SK-N-SH treated with all-trans-retinoic acid at 6 μM for 48 hours (cell line): Measurements from ENCODE around the gene TRIM69.

Experiments
- ATAC-seq: fragments of 200-7000 bp; cut with Tn5 transposase; 3 replicates; pipeline ENCODE4 v1.9.1; 2020; ENCODE audit warnings: mild to moderate bottlenecking, moderate library complexity
- ARNTL ChIP-seq: fragments of 450-650 bp; formaldehyde crosslinking; IDR thresholded peaks from 2 replicates; pipeline ENCODE4 v1.5.0; 2020; ENCODE audit warnings: low read depth, mild to moderate bottlenecking, moderate library complexity, borderline replicate concordance
- BACH2 ChIP-seq: fragments of 250-450 bp; sonication (Bioruptor Pico); IDR thresholded peaks from 2 replicates; pipeline ENCODE4 v1.9.0; 2021; ENCODE audit warnings: mild to moderate bottlenecking, borderline replicate concordance
- CSDC2 ChIP-seq: fragments of 250-450 bp; sonication (Bioruptor Pico); IDR thresholded peaks from 2 replicates; pipeline ENCODE4 v1.5.0; 2020; ENCODE audit warnings: mild to moderate bottlenecking, moderate library complexity
- ESRRG ChIP-seq: fragments of 250-450 bp; sonication (Bioruptor Pico); IDR thresholded peaks from 2 replicates; pipeline ENCODE4 v1.6.1; 2021; ENCODE audit warnings: mild to moderate bottlenecking
- GLIS3 ChIP-seq: fragments of 250-450 bp; sonication (Bioruptor Pico); IDR thresholded peaks from 2 replicates; pipeline ENCODE4 v1.5.0; 2020; ENCODE audit warnings: mild to moderate bottlenecking, moderate library complexity
- ISL1 ChIP-seq: fragments of 250-450 bp; sonication (Bioruptor Pico); IDR thresholded peaks from 2 replicates; pipeline ENCODE4 v2.1.2; 2022; ENCODE audit warnings: mild to moderate bottlenecking, moderate library complexity
- OSR1 ChIP-seq: fragments of 250-450 bp; sonication (Bioruptor Pico); IDR thresholded peaks from 2 replicates; pipeline ENCODE4 v1.8.0; 2022; ENCODE audit warnings: moderate library complexity, mild to moderate bottlenecking, inconsistent platforms
- PPARA ChIP-seq: fragments of 250-450 bp; sonication (Bioruptor Pico); IDR thresholded peaks from 2 replicates; pipeline ENCODE4 v1.5.0; 2020; ENCODE audit warnings: mild to moderate bottlenecking, borderline replicate concordance
- RARB ChIP-seq: fragments of 250-450 bp; sonication (Bioruptor Pico); IDR thresholded peaks from 2 replicates; pipeline ENCODE4 v1.8.0; 2021; ENCODE audit warnings: mild to moderate bottlenecking, moderate library complexity
- SNAI2 ChIP-seq: fragments of 250-450 bp; sonication (Bioruptor Pico); IDR thresholded peaks from 2 replicates; pipeline ENCODE4 v1.5.0; 2020; ENCODE audit warnings: mild to moderate bottlenecking, moderate library complexity
- TCF4 ChIP-seq: fragments of 250-450 bp; sonication (Bioruptor Pico); IDR thresholded peaks from 2 replicates; pipeline ENCODE4 v1.8.0; 2021; ENCODE audit warnings: mild to moderate bottlenecking, moderate library complexity, borderline replicate concordance
- TOX ChIP-seq: fragments of 250-450 bp; sonication (Bioruptor Pico); IDR thresholded peaks from 2 replicates; pipeline ENCODE4 v1.8.0; 2021; ENCODE audit warnings: mild to moderate bottlenecking, moderate library complexity, borderline replicate concordance
- ZC3H10 ChIP-seq: fragments of 250-450 bp; sonication (Bioruptor Pico); IDR thresholded peaks from 2 replicates; pipeline ENCODE4 v1.5.1; 2021; ENCODE audit warnings: mild to moderate bottlenecking, moderate library complexity
- ZFP3 ChIP-seq: fragments of 250-450 bp; sonication (Bioruptor Pico); IDR thresholded peaks from 2 replicates; pipeline ENCODE4 v1.5.0; 2020; ENCODE audit warnings: mild to moderate bottlenecking, moderate library complexity
- ZFP30 ChIP-seq: fragments of 450-650 bp; formaldehyde crosslinking; IDR thresholded peaks from 2 replicates; pipeline ENCODE4 v1.5.0; 2022; ENCODE audit warnings: mild to moderate bottlenecking, moderate library complexity
- ZNF565 ChIP-seq: fragments of 450-650 bp; formaldehyde crosslinking; conservative IDR thresholded peaks from 2 replicates; pipeline ENCODE4 v1.5.0; 2020; ENCODE audit warnings: low read depth, mild to moderate bottlenecking, moderate library complexity
- ZNF70 ChIP-seq: fragments of 450-650 bp; formaldehyde crosslinking; IDR thresholded peaks from 2 replicates; pipeline ENCODE4 v1.5.0; 2020; ENCODE audit warnings: mild to moderate bottlenecking, moderate library complexity
- ZNF8 ChIP-seq: fragments of 450-650 bp; formaldehyde crosslinking; IDR thresholded peaks from 2 replicates; pipeline ENCODE4 v1.5.0; 2020; ENCODE audit warnings: mild to moderate bottlenecking, moderate library complexity
- TF ChIP-seq, protein P1 (sequence below): fragments of 250-450 bp; sonication (Bioruptor Pico); IDR thresholded peaks from 2 replicates; pipeline ENCODE4 v1.5.0; 2020; ENCODE audit warnings: mild to moderate bottlenecking, moderate library complexity
- TF ChIP-seq, protein P2 (sequence below): fragments of 250-450 bp; sonication (Bioruptor Pico); IDR thresholded peaks from 2 replicates; pipeline ENCODE4 v1.5.1; 2020; ENCODE audit warnings: low read depth, mild to moderate bottlenecking, moderate library complexity
- TF ChIP-seq, protein P3 (sequence below): fragments of 250-450 bp; sonication (Bioruptor Pico); IDR thresholded peaks from 2 replicates; pipeline ENCODE4 v1.8.0; 2021; ENCODE audit warnings: low read depth, mild to moderate bottlenecking, moderate library complexity, borderline replicate concordance
- TF ChIP-seq, protein P4 (sequence below): fragments of 250-450 bp; sonication (Bioruptor Pico); IDR thresholded peaks from 2 replicates; pipeline ENCODE4 v1.8.0; 2020; ENCODE audit warnings: mild to moderate bottlenecking, moderate library complexity, borderline replicate concordance
- TF ChIP-seq, protein P5 (sequence below): fragments of 250-450 bp; sonication (Bioruptor Pico); IDR thresholded peaks from 2 replicates; pipeline ENCODE4 v1.5.1; 2021; ENCODE audit warnings: mild to moderate bottlenecking, moderate library complexity

TRIM69 gene

DNA sequence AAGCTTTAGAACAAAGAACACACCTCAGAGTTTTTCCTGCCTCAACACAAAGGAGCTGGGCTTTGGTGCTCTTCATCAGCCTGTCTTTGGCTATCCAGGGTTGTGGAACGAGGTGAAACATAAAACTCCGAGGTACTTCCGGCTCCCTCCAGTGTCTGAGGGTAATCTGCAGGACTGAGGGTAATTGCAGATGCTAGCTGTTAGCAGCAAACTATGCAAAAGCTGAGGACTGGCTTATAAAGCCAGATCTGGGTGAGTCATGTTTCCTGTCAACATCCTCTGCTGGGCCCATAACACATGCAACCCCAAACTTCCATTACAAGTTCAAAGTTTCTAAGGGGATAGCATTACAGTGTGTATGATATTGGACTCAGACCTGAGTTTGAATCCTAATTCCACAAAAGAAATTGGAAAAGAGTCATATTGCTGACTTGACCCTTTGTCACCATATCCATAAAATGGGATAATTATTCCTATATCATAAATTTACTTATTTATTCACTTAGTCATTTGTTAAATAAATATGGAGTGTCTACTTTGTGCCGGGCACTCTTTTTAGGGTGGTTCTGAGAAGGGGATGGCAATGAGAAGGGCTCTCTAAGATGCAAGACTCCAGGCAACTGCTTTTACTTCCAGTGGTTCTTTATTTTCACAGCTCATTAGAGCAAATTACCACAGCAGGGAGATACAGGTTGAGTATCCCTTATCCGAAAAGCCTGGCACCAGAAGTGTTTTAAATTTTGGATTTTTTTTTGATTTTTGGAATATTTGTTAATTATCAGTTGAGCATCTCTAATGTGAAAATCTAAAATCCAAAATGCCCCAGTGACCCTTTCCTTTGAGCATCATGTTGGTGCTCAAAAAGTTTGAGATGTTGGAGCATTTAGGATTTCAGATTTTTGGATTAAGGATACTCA, 9.5 kb upstream of the TRIM69 start:
- no peak for TF ChIP-seq PPARA
- TF ChIP-seq GLIS3: peak; percentile 99
- TF ChIP-seq, protein P1, sequence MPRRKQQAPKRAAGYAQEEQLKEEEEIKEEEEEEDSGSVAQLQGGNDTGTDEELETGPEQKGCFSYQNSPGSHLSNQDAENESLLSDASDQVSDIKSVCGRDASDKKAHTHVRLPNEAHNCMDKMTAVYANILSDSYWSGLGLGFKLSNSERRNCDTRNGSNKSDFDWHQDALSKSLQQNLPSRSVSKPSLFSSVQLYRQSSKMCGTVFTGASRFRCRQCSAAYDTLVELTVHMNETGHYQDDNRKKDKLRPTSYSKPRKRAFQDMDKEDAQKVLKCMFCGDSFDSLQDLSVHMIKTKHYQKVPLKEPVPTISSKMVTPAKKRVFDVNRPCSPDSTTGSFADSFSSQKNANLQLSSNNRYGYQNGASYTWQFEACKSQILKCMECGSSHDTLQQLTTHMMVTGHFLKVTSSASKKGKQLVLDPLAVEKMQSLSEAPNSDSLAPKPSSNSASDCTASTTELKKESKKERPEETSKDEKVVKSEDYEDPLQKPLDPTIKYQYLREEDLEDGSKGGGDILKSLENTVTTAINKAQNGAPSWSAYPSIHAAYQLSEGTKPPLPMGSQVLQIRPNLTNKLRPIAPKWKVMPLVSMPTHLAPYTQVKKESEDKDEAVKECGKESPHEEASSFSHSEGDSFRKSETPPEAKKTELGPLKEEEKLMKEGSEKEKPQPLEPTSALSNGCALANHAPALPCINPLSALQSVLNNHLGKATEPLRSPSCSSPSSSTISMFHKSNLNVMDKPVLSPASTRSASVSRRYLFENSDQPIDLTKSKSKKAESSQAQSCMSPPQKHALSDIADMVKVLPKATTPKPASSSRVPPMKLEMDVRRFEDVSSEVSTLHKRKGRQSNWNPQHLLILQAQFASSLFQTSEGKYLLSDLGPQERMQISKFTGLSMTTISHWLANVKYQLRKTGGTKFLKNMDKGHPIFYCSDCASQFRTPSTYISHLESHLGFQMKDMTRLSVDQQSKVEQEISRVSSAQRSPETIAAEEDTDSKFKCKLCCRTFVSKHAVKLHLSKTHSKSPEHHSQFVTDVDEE: no peak
- no peak for TF ChIP-seq TCF4 (CRISPR knock-in tag)
- 0 out of 2 replicates have a peak, but pooled peaks have one; percentile 9 for TF ChIP-seq ZNF565 (CRISPR knock-in tag)
- TF ChIP-seq, protein P2, sequence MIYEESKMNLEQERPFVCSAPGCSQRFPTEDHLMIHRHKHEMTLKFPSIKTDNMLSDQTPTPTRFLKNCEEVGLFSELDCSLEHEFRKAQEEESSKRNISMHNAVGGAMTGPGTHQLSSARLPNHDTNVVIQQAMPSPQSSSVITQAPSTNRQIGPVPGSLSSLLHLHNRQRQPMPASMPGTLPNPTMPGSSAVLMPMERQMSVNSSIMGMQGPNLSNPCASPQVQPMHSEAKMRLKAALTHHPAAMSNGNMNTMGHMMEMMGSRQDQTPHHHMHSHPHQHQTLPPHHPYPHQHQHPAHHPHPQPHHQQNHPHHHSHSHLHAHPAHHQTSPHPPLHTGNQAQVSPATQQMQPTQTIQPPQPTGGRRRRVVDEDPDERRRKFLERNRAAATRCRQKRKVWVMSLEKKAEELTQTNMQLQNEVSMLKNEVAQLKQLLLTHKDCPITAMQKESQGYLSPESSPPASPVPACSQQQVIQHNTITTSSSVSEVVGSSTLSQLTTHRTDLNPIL (CRISPR knock-in tag): peak; percentile 87
- no peak for TF ChIP-seq CSDC2 (CRISPR knock-in tag)
- TF ChIP-seq ZC3H10 (CRISPR knock-in tag): peak; percentile 99
- TF ChIP-seq ZNF8 (CRISPR knock-in tag): peak; percentile 33; the same call in 1 of the 2 replicates
- TF ChIP-seq ZFP3 (CRISPR knock-in tag): no peak
- peak; percentile 98 for TF ChIP-seq TOX (CRISPR knock-in tag)
- TF ChIP-seq BACH2 (CRISPR knock-in tag): no peak
- peak; percentile 85 for TF ChIP-seq ESRRG (CRISPR knock-in tag)
- TF ChIP-seq SNAI2 (CRISPR knock-in tag): no peak
- TF ChIP-seq ZFP30 (CRISPR knock-in tag): peak; percentile 52; the same call in 1 of the 2 replicates
- TF ChIP-seq, protein P3, sequence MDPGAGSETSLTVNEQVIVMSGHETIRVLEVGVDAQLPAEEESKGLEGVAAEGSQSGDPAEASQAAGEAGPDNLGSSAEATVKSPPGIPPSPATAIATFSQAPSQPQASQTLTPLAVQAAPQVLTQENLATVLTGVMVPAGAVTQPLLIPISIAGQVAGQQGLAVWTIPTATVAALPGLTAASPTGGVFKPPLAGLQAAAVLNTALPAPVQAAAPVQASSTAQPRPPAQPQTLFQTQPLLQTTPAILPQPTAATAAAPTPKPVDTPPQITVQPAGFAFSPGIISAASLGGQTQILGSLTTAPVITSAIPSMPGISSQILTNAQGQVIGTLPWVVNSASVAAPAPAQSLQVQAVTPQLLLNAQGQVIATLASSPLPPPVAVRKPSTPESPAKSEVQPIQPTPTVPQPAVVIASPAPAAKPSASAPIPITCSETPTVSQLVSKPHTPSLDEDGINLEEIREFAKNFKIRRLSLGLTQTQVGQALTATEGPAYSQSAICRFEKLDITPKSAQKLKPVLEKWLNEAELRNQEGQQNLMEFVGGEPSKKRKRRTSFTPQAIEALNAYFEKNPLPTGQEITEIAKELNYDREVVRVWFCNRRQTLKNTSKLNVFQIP (CRISPR knock-in tag): no peak
- peak; percentile 66; the same call in 1 of the 2 replicates for TF ChIP-seq ARNTL (CRISPR knock-in tag)
- TF ChIP-seq, protein P4, sequence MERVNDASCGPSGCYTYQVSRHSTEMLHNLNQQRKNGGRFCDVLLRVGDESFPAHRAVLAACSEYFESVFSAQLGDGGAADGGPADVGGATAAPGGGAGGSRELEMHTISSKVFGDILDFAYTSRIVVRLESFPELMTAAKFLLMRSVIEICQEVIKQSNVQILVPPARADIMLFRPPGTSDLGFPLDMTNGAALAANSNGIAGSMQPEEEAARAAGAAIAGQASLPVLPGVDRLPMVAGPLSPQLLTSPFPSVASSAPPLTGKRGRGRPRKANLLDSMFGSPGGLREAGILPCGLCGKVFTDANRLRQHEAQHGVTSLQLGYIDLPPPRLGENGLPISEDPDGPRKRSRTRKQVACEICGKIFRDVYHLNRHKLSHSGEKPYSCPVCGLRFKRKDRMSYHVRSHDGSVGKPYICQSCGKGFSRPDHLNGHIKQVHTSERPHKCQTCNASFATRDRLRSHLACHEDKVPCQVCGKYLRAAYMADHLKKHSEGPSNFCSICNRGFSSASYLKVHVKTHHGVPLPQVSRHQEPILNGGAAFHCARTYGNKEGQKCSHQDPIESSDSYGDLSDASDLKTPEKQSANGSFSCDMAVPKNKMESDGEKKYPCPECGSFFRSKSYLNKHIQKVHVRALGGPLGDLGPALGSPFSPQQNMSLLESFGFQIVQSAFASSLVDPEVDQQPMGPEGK (CRISPR knock-in tag): peak; percentile 98
- TF ChIP-seq RARB: peak; percentile 98
- TF ChIP-seq ISL1 (CRISPR knock-in tag): no peak
- no peak for TF ChIP-seq OSR1 (CRISPR knock-in tag)
- TF ChIP-seq, protein P5, sequence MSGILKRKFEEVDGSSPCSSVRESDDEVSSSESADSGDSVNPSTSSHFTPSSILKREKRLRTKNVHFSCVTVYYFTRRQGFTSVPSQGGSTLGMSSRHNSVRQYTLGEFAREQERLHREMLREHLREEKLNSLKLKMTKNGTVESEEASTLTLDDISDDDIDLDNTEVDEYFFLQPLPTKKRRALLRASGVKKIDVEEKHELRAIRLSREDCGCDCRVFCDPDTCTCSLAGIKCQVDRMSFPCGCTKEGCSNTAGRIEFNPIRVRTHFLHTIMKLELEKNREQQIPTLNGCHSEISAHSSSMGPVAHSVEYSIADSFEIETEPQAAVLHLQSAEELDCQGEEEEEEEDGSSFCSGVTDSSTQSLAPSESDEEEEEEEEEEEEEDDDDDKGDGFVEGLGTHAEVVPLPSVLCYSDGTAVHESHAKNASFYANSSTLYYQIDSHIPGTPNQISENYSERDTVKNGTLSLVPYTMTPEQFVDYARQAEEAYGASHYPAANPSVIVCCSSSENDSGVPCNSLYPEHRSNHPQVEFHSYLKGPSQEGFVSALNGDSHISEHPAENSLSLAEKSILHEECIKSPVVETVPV (CRISPR knock-in tag): peak; percentile 80; the same call in 1 of the 2 replicates
- TF ChIP-seq ZNF70 (CRISPR knock-in tag): no peak
- peak; percentile 67 for ATAC-seq
